Esophagus muscularis mucosa (tissue), 4 donors: Measurements from ENCODE around the gene KYAT1. TPM values are rescaled to one million over a fixed set of nuclear protein-coding genes. Genes with fewer than 3 reads are reported as not detected.
A peak's percentile ranks its signal among the peaks of the same experiment; 100 is the strongest.

Experiments used
- DNase-seq: peaks from one replicate; pipeline ENCODE4 v3.0.0-alpha.2; 2017; ENCODE audit errors: extremely low spot score
- H3K27ac ChIP-seq, 4 donors: fragments of 200-600 bp; sonication (generic); replicated peaks in 1 of 4; 1 replicate in 3 of 4; 2 replicates in 1 of 4; pipeline ENCODE4 v1.5.1; 2016 to 2019; ENCODE audit warnings: mild to moderate bottlenecking in 1 of 4
- H3K27me3 ChIP-seq, 4 donors: fragments of 200-600 bp; sonication (generic); one replicate each; pipeline versions ENCODE4 v1.5.1 to v1.6.0; 2016 to 2019
- H3K36me3 ChIP-seq, 4 donors: fragments of 200-600 bp; sonication (generic); one replicate each; pipeline ENCODE4 v1.5.1; 2016 to 2019
- H3K4me1 ChIP-seq, 4 donors: fragments of 200-600 bp; sonication (generic); one replicate each; pipeline ENCODE4 v1.5.1; 2016 to 2019
- H3K4me3 ChIP-seq, 4 donors: fragments of 200-600 bp; sonication (generic); 1 replicate in 2 of 4; 2 replicates in 2 of 4; pipeline ENCODE4 v1.5.1; 2016 to 2019; ENCODE audit warnings: mild to moderate bottlenecking in 4 of 4, moderate library complexity in 1 of 4
- H3K9me3 ChIP-seq, 4 donors: fragments of 200-600 bp; sonication (generic); 1 replicate in 3 of 4; 2 replicates in 1 of 4; pipeline ENCODE4 v1.5.1; 2016 to 2019
- EP300 ChIP-seq: sonication (generic); formaldehyde crosslinking; IDR thresholded peaks from one replicate; pipeline ENCODE4 v1.6.1; 2017; ENCODE audit warnings: antibody characterized with exemption
- POLR2A ChIP-seq: fragments of 450-650 bp; IDR thresholded peaks from one replicate; pipeline ENCODE4 v1.6.1; 2017; ENCODE audit warnings: antibody characterized with exemption, moderate library complexity, mild to moderate bottlenecking, low read depth
- POLR2AphosphoS5 ChIP-seq, 2 donors: sonication (generic); formaldehyde crosslinking; IDR thresholded peaks; one replicate each; pipeline ENCODE4 v1.6.1; 2017; ENCODE audit warnings: antibody characterized with exemption in 2 of 2
- WGBS: methylation state at CpG from one replicate; pipeline ENCODE4 v1.1.5; 2018; 5-methylcytosine and 5-hydroxymethylcytosine counted together
- intact Hi-C: fragments of 100-400 bp; cut with DNase I; formaldehyde crosslinking; loops from one replicate; pipeline ENCODE4 v1.15.1; 2023
- total RNA-seq, 4 donors: library from RNA; depleted of rRNA; stranded (reverse); fragments of >200 nt; gene quantifications; one replicate each; pipeline versions ENCODE4 v1.1.0 to v1.2.1, GENCODE V29; 2016
- TF ChIP-seq, protein P1 (sequence below), 3 experiments: fragments of 200-600 bp in 2 of 3; fragments of 450-650 bp in 1 of 3; sonication (generic) in 2 of 3; IDR thresholded peaks; one replicate each; pipeline ENCODE4 v1.5.1; 2017 to 2019; ENCODE audit warnings: antibody characterized with exemption in 3 of 3, mild to moderate bottlenecking in 2 of 3, moderate library complexity in 1 of 3

Gene KYAT1
- total RNA-seq, 4 donors from 2014 or later: 4.3 to 8.4 (median 6.2) TPM

DNA sequence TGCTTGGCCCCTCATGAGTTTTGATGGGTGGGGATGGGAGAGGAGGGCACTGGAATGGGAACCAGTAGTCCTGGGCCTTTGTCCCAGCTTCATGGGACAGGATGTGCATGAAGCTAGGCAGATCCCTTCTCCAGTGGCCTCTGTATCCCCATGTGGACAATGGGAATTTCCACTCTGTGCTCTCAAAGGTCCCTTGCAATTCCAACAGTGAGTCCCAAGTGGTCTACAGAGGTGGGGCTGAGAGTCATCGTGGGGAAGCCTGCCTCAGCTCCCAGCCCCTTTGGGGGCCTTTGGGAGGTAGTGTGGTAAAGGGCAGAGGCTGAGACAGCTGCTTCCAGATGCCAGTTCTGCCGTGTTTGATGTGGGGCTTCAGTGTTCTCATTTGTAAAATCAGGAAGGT, 37.2 kb upstream of the KYAT1 start:
- TF ChIP-seq EP300: no peak
- TF ChIP-seq, protein P1, sequence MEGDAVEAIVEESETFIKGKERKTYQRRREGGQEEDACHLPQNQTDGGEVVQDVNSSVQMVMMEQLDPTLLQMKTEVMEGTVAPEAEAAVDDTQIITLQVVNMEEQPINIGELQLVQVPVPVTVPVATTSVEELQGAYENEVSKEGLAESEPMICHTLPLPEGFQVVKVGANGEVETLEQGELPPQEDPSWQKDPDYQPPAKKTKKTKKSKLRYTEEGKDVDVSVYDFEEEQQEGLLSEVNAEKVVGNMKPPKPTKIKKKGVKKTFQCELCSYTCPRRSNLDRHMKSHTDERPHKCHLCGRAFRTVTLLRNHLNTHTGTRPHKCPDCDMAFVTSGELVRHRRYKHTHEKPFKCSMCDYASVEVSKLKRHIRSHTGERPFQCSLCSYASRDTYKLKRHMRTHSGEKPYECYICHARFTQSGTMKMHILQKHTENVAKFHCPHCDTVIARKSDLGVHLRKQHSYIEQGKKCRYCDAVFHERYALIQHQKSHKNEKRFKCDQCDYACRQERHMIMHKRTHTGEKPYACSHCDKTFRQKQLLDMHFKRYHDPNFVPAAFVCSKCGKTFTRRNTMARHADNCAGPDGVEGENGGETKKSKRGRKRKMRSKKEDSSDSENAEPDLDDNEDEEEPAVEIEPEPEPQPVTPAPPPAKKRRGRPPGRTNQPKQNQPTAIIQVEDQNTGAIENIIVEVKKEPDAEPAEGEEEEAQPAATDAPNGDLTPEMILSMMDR (IDR thresholded peaks at IDR 0.05): no peak
- no peak for TF ChIP-seq POLR2A
- no peak for TF ChIP-seq POLR2AphosphoS5 (IDR thresholded peaks at IDR 0.05)
- Histone ChIP-seq H3K27me3 (no peaks in the 10 kb centered on the region), H3K4me3 (no peak overlapping the region), H3K9me3 (no peaks in the 10 kb centered on the region), H3K36me3 (peaks cover 0 to 49% (median 30%) of the 10 kb centered on the region in 4 donors), H3K27ac (peak overlapping the region; percentile 51 to 86 (median 84)), H3K4me1 (peaks cover 73 to 91% (median 88%) of the 10 kb centered on the region in 4 donors)
- intact Hi-C loops: no loop called here
- no peak for DNase-seq
- WGBS: 68% methylated on average over 2 of the region's 2 CpGs

DNA sequence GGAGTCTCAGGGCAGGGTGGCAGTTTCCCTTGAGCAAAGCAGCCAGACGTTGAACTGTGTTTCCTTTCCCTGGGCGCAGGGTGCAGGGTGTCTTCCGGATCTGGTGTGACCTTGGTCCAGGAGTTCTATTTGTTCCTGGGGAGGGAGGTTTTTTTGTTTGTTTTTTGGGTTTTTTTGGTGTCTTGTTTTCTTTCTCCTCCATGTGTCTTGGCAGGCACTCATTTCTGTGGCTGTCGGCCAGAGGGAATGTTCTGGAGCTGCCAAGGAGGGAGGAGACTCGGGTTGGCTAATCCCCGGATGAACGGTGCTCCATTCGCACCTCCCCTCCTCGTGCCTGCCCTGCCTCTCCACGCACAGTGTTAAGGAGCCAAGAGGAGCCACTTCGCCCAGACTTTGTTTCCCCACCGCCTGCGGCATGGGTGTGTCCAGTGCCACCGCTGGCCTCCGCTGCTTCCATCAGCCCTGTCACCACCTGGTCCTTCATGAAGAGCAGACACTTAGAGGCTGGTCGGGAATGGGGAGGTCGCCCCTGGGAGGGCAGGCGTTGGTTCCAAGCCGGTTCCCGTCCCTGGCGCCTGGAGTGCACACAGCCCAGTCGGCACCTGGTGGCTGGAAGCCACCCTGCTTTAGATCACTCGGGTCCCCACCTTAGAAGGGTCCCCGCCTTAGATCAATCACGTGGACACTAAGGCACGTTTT, 35.5 kb upstream of the KYAT1 start:
- Histone ChIP-seq H3K27ac (peak overlapping the region; percentile 76 to 83 (median 80)), H3K4me1 (peaks cover 80 to 91% (median 91%) of the 10 kb centered on the region in 4 donors), H3K27me3 (no peaks in the 10 kb centered on the region), H3K9me3 (no peaks in the 10 kb centered on the region), H3K36me3 (peaks cover 0 to 49% (median 30%) of the 10 kb centered on the region in 4 donors), H3K4me3 (peak overlapping the region in 1 of 4 donors; percentile 3)
- 52% methylated on average over 23 of the region's 26 CpGs for WGBS
- peak; percentile 96 for DNase-seq
- intact Hi-C loops: no loop called here
- TF ChIP-seq POLR2AphosphoS5 (IDR thresholded peaks at IDR 0.05): peak; percentile 53 to 85
- no peak for TF ChIP-seq POLR2A

DNA sequence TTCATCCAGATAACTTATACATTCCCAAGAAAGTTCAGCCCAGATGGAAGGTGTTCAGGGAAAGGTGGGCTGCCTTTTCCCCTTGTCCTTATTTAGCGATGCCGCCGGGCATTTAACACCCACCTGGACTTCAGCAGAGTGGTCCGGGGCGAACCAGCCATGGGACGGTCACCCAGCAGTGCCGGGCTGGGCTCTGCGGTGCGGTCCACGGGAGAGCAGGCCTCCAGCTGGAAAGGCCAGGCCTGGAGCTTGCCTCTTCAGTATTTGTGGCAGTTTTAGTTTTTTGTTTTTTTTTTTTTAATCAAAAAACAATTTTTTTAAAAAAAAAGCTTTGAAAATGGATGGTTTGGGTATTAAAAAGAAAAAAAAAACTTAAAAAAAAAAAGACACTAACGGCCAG, 35.0 kb upstream of the KYAT1 start:
- H3K9me3 ChIP-seq: no peaks in the 10 kb centered on the region
- TF ChIP-seq POLR2A (no peak), EP300 (no peak), POLR2AphosphoS5 (IDR thresholded peaks at IDR 0.05) (no peak)
- TF ChIP-seq, protein P1 (IDR thresholded peaks at IDR 0.05): no peak
- intact Hi-C loops: no loop called here
- H3K4me3 ChIP-seq: peak overlapping the region in 1 of 4 donors; percentile 3
- H3K4me1 ChIP-seq: peaks cover 84 to 91% (median 91%) of the 10 kb centered on the region in 4 donors
- H3K27ac ChIP-seq: peak overlapping the region; percentile 76 to 83 (median 80)
- WGBS: 82% methylated on average over 11 of the region's 11 CpGs
- H3K36me3 ChIP-seq: peaks cover 0 to 49% (median 30%) of the 10 kb centered on the region in 4 donors
- H3K27me3 ChIP-seq: no peaks in the 10 kb centered on the region
- no peak for DNase-seq

DNA sequence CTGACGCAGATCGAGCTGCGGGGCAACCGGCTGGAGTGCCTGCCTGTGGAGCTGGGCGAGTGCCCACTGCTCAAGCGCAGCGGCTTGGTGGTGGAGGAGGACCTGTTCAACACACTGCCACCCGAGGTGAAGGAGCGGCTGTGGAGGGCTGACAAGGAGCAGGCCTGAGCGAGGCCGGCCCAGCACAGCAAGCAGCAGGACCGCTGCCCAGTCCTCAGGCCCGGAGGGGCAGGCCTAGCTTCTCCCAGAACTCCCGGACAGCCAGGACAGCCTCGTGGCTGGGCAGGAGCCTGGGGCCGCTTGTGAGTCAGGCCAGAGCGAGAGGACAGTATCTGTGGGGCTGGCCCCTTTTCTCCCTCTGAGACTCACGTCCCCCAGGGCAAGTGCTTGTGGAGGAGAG, 34.5 kb upstream of the KYAT1 start:
- intact Hi-C loops: no loop called here
- H3K9me3 ChIP-seq: no peaks in the 10 kb centered on the region
- no peak for DNase-seq
- no peak overlapping the region for H3K4me3 ChIP-seq
- no peaks in the 10 kb centered on the region for H3K27me3 ChIP-seq
- H3K27ac ChIP-seq: peak overlapping the region; percentile 76 to 83 (median 80)
- H3K36me3 ChIP-seq: peaks cover 0 to 49% (median 30%) of the 10 kb centered on the region in 4 donors
- TF ChIP-seq POLR2AphosphoS5 (IDR thresholded peaks at IDR 0.05): peak in 1 of 2 donors; percentile 28
- TF ChIP-seq, protein P1 (IDR thresholded peaks at IDR 0.05): no peak
- TF ChIP-seq POLR2A: no peak
- WGBS: 63% methylated on average over 9 of the region's 18 CpGs
- peaks cover 84 to 91% (median 91%) of the 10 kb centered on the region in 4 donors for H3K4me1 ChIP-seq

DNA sequence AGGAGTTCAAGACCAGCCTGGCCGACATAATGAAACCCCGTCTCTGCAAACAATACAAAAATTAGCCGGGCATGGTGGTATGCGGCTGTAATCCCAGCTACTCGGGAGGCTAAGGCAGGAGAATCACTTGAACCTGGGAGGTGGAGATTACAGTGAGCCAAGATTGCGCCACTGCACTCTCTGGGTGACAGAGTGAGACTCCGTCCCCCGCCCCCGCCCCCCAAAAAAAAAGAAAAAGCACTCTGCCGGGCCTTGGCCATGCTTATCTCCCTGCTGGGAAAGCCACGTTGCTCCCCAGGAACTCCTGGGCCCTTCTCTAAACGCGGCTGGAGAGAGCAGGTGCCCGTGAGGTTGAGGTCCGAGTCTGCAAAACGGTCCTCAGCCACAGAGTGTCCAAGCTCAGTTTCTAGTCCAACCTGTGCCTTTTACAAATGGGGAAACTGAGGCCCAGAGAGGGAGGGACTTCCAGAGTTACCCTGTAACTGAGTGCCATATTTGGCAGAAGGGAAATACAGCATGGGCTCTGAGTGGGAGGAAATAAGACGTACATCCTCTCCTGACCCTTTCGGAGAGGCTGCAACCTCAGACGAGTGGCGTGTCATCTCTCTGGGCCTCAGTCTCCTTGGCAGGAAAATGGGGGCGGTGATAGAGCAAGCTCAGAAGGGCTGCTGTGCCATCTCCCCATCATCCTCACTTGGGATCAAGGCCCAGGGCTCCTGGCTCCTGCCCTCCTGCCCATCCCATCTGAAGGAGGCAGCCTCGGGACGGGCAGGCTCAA, 32.4 kb upstream of the KYAT1 start:
- TF ChIP-seq POLR2AphosphoS5 (IDR thresholded peaks at IDR 0.05) (no peak), EP300 (no peak), POLR2A (no peak)
- TF ChIP-seq, protein P1 (IDR thresholded peaks at IDR 0.05): no peak
- 70% methylated on average over 16 of the region's 23 CpGs for WGBS
- no peak for DNase-seq
- Histone ChIP-seq H3K4me3 (no peak overlapping the region), H3K36me3 (peaks cover 4 to 66% (median 46%) of the 10 kb centered on the region in 4 donors), H3K4me1 (peaks cover 84 to 91% (median 91%) of the 10 kb centered on the region in 4 donors), H3K27ac (peak overlapping the region; percentile 63 to 73 (median 66)), H3K27me3 (no peaks in the 10 kb centered on the region), H3K9me3 (no peaks in the 10 kb centered on the region)
- intact Hi-C loops: no loop called here
